BE2C (cell line): ENCODE data around the gene CNGA4.

ENCODE experiments used
- DNase-seq: peaks from one replicate; pipeline ENCODE4 v3.0.0-alpha.2; 2020
- H3K27me3 ChIP-seq: fragments of 250-450 bp; sonication (Bioruptor Pico); 2 replicates; pipeline ENCODE4 v1.5.1; 2020; ENCODE audit warnings: mild to moderate bottlenecking
- H3K36me3 ChIP-seq: fragments of 250-450 bp; sonication (Bioruptor Pico); 2 replicates; pipeline ENCODE4 v1.5.1; 2020; ENCODE audit warnings: mild to moderate bottlenecking
- H3K4me1 ChIP-seq: fragments of 250-450 bp; sonication (Bioruptor Pico); 2 replicates; pipeline ENCODE4 v1.5.1; 2020
- H3K4me3 ChIP-seq: 2 replicates; pipeline ENCODE4 v1.5.1; 2011; ENCODE audit warnings: low read depth, low read length
- H3K9me3 ChIP-seq: fragments of 250-450 bp; sonication (Bioruptor Pico); 2 replicates; pipeline ENCODE4 v1.5.1; 2020
- TF ChIP-seq, protein P1 (sequence below): IDR thresholded peaks from 2 replicates; pipeline ENCODE4 v1.5.1; 2012; ENCODE audit warnings: mild to moderate bottlenecking, low read depth, low read length

Gene CNGA4

DNA sequence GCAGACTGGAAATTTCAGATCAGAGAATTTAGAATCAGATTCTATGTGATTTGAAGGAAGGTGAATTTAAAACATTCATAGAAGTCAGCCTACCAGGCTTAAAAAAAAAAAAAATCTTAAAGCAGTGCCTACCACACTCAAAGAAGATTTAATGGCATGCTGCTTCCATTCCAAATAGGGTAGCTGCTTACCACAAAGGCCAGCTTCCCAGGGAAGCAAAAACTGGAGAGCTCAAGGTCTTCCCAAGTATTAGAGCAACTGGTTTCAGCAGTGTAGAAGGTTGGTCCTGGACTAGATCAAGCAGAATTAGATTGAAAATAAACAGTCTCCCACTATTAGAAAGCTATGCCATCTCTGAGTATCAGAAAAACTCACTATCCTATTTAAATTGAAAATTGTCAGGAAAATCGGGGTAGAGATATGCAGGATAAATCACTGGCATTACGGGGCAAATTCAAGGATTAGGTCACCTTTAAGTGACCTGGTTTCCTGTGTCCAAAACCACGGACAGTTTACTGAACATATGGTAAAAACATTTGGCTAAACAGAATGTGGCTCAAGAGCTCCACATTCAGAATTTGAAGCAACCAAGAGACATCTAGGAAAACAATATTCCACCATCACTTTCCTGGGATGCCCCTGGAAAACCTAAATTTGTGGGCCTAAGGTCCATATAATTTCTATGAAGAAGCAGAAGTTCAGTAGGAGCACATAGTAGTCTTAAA, 32.3 kb upstream of the CNGA4 start:
- Histone ChIP-seq H3K36me3 (no peaks in the 10 kb centered on the region), H3K9me3 (no peaks in the 10 kb centered on the region), H3K27me3 (no peaks in the 10 kb centered on the region), H3K4me1 (no peaks in the 10 kb centered on the region), H3K4me3 (no peak overlapping the region)
- TF ChIP-seq, protein P1, sequence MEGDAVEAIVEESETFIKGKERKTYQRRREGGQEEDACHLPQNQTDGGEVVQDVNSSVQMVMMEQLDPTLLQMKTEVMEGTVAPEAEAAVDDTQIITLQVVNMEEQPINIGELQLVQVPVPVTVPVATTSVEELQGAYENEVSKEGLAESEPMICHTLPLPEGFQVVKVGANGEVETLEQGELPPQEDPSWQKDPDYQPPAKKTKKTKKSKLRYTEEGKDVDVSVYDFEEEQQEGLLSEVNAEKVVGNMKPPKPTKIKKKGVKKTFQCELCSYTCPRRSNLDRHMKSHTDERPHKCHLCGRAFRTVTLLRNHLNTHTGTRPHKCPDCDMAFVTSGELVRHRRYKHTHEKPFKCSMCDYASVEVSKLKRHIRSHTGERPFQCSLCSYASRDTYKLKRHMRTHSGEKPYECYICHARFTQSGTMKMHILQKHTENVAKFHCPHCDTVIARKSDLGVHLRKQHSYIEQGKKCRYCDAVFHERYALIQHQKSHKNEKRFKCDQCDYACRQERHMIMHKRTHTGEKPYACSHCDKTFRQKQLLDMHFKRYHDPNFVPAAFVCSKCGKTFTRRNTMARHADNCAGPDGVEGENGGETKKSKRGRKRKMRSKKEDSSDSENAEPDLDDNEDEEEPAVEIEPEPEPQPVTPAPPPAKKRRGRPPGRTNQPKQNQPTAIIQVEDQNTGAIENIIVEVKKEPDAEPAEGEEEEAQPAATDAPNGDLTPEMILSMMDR = no peak
- no peak for DNase-seq

DNA sequence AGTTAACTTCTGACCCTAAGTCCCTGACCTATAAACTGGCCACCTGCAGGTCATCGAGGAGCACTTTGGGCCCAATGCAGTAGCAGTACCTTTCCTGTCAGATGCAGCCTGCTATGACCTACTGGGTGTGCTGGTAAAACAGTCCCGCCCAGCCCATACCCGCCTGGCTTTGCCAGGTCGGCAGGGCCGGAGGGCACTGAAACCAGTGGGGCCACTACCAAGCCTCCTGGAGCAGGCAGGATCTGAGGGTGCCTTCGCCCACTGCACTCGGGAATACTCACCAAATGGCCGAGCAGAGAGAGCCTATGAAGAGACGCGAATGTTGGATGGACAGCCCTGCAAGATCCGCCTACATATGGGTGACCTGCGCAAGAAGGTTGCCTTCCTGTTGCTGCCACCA, 29.1 kb upstream of the CNGA4 start:
- TF ChIP-seq, protein P1 = no peak
- Histone ChIP-seq H3K4me1 (no peaks in the 10 kb centered on the region), H3K36me3 (no peaks in the 10 kb centered on the region), H3K27me3 (no peaks in the 10 kb centered on the region), H3K9me3 (no peaks in the 10 kb centered on the region), H3K4me3 (no peak overlapping the region)
- DNase-seq = no peak

DNA sequence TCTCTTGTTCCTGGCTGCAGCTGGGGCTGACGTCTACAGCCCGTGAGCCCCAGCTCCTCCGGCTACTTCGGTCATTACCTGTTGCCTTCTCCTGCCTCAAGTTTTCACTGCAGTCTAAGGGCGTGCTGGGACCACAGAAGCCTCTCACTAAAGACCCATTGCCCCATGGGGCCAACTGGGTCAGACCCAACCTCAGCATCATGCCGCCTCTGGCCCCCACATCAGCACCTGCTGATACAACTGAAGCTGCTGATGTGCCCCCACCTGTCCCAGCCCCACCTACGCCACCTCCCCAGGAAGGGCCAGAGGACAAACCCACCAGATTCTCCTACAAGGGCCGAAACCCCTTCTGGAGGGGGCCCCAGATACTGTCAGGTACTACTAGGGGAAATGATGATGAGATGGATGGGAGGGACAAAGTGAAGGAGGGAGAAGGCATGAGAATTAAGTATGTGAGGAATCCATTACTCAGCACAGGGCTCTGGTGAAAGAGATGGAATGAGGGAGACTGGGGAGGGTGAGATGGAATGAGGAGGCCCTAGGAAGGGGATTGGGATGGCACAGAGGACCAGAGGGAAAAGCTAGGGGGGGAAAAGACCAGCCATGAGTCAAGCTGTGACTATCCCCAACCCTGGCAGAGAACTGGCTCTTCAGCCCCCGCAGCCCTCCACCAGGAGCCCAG, 28.5 kb upstream of the CNGA4 start:
- Histone ChIP-seq H3K36me3 (no peaks in the 10 kb centered on the region), H3K4me3 (no peak overlapping the region), H3K4me1 (no peaks in the 10 kb centered on the region), H3K9me3 (no peaks in the 10 kb centered on the region), H3K27me3 (no peaks in the 10 kb centered on the region)
- DNase-seq = no peak
- TF ChIP-seq, protein P1 = no peak

DNA sequence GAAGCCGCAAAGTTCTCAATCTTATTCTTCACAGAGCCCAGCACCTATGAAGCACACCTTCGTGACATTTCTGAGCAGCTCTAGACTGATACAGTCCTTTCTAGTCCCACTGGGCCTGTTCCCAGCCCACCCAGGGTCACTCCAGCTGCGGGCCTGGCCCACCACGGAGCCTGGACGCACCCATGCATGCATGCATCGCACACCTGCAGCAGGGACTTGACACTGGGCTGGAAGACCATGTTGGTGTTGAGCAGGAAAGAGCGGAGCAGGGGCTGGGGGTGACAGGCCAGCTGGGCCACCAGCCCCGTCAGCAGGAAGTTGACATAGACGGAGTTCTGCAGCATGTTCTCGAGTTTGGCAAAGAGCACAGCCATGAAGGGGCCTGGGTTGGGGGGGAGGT, 24.4 kb upstream of the CNGA4 start:
- Histone ChIP-seq H3K4me1 (no peaks in the 10 kb centered on the region), H3K4me3 (no peak overlapping the region), H3K36me3 (no peaks in the 10 kb centered on the region), H3K9me3 (no peaks in the 10 kb centered on the region), H3K27me3 (no peaks in the 10 kb centered on the region)
- no peak for DNase-seq
- TF ChIP-seq, protein P1 = no peak

DNA sequence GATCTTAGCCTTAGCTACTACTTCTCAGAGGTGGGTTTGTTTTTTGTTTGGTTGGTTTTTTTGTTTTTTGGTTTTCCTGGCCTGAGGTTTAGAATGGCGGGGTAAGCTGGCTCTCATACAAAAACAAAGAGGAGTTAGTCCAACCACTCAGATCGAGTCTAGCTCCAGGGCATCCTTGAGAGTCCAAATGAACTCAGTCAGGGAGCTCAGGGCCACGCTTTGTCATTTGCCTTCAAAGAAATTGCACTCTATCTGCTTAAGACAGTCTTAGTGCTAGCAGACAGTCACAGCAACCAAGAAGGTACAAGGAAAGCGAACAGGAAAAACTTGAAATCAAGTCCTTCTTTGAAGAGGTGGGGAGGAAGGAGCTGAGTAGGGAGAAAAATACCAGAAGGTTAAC, 22.4 kb upstream of the CNGA4 start:
- DNase-seq = no peak
- no peaks in the 10 kb centered on the region for H3K36me3 ChIP-seq
- TF ChIP-seq, protein P1 = no peak
- H3K9me3 ChIP-seq = no peaks in the 10 kb centered on the region
- no peaks in the 10 kb centered on the region for H3K27me3 ChIP-seq
- no peaks in the 10 kb centered on the region for H3K4me1 ChIP-seq
- no peak overlapping the region for H3K4me3 ChIP-seq

DNA sequence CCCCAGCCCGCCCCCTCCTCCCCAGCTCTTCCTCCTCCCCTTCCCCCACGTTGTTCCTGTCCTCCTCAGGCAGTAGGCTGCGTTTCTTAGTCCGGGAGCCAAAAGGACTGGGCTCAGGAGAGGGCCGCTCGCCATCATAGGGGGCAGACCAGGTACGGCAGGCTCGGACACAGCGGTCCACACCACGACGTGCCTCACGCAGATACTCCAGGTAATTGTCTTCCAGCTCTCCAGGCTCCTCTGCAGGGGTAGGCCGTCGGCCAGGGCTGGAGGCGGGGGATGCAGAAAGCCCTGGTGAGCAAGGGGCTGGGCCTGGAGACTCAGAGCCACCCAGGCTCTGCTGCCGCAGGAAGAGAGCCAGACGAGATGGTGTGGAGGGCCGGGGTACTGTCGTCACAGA, 21.2 kb upstream of the CNGA4 start:
- DNase-seq = no peak
- Histone ChIP-seq H3K4me1 (no peaks in the 10 kb centered on the region), H3K4me3 (no peak overlapping the region), H3K9me3 (no peaks in the 10 kb centered on the region), H3K36me3 (no peaks in the 10 kb centered on the region), H3K27me3 (no peaks in the 10 kb centered on the region)
- TF ChIP-seq, protein P1 = no peak
